Measurements from ENCODE around the gene SGCD.

SGCD gene

DNA sequence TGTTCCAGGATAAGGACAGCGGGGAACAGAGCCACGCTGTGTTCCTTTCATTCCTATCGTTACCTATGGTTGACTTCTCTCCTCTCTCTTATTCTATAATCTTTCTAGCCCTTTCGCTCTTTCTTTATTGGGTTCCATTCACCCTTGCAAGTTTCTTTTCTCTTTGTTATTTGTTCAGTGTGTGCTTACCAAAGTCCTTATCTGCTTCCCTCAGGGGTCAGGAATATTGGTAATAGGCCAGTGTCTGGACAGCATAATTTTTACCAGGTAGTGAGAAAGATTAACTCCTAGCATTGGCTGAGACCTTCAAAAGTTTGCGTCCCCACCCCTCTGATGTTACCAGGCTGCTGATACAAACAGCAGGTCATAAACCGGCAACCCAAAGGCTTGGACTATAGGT is 4.9 kb downstream of the SGCD start (continued):
- TF ChIP-seq, protein P1, sequence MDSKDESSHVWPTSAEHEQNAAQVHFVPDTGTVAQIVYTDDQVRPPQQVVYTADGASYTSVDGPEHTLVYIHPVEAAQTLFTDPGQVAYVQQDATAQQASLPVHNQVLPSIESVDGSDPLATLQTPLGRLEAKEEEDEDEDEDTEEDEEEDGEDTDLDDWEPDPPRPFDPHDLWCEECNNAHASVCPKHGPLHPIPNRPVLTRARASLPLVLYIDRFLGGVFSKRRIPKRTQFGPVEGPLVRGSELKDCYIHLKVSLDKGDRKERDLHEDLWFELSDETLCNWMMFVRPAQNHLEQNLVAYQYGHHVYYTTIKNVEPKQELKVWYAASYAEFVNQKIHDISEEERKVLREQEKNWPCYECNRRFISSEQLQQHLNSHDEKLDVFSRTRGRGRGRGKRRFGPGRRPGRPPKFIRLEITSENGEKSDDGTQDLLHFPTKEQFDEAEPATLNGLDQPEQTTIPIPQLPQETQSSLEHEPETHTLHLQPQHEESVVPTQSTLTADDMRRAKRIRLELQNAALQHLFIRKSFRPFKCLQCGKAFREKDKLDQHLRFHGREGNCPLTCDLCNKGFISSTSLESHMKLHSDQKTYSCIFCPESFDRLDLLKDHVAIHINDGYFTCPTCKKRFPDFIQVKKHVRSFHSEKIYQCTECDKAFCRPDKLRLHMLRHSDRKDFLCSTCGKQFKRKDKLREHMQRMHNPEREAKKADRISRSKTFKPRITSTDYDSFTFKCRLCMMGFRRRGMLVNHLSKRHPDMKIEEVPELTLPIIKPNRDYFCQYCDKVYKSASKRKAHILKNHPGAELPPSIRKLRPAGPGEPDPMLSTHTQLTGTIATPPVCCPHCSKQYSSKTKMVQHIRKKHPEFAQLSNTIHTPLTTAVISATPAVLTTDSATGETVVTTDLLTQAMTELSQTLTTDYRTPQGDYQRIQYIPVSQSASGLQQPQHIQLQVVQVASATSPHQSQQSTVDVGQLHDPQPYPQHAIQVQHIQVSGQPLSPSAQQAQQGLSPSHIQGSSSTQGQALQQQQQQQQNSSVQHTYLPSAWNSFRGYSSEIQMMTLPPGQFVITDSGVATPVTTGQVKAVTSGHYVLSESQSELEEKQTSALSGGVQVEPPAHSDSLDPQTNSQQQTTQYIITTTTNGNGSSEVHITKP (tag by site-specific recombination; IDR thresholded peaks at IDR 0.05): no peak
- TF ChIP-seq KLF9 (tag by site-specific recombination; IDR thresholded peaks at IDR 0.05; ENCODE audit: low read depth) (no peak), ZNF324 (tag by site-specific recombination; IDR thresholded peaks at IDR 0.05) (no peak), ZNF138 (tag by site-specific recombination; IDR thresholded peaks at IDR 0.05; ENCODE audit: borderline replicate concordance) (no peak), ZSCAN4 (tag by site-specific recombination; IDR thresholded peaks at IDR 0.05) (no peak), GLI2 (tag by site-specific recombination; IDR thresholded peaks at IDR 0.05; ENCODE audit: borderline replicate concordance, low read depth) (no peak), ZFP69B (tag by site-specific recombination; IDR thresholded peaks at IDR 0.05) (no peak), ZNF629 (tag by site-specific recombination; IDR thresholded peaks at IDR 0.05) (no peak)
- TF ChIP-seq, protein P2, sequence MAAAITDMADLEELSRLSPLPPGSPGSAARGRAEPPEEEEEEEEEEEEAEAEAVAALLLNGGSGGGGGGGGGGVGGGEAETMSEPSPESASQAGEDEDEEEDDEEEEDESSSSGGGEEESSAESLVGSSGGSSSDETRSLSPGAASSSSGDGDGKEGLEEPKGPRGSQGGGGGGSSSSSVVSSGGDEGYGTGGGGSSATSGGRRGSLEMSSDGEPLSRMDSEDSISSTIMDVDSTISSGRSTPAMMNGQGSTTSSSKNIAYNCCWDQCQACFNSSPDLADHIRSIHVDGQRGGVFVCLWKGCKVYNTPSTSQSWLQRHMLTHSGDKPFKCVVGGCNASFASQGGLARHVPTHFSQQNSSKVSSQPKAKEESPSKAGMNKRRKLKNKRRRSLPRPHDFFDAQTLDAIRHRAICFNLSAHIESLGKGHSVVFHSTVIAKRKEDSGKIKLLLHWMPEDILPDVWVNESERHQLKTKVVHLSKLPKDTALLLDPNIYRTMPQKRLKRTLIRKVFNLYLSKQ (tag by site-specific recombination; IDR thresholded peaks at IDR 0.05; ENCODE audit: borderline replicate concordance): no peak

DNA sequence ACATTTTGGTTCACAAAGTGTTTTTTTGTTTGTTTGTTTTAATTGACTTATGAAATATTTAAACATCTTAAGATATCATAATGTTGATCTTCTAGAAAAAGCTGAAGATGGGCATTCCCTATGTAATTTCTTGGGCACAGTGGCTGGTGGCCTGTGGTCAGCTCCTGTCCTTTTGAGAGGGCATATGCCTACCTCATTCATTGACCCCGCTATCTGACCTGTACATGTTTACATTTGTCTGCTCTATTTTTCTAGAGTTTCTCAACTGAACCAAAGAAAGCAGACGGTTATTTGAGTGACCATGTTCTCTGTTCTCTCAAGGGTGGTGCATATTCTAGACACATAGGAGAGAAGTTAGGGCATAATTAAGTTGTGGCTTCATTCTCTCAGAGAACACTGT is 5.3 kb downstream of the SGCD start:
- H3K4me3 ChIP-seq (ENCODE audit: low read depth, low read length): no peak overlapping the region
- no peaks in the 10 kb centered on the region for H3K4me1 ChIP-seq (ENCODE audit: control insufficient read depth, insufficient read depth, low read length)
- no peaks in the 10 kb centered on the region for H3K36me3 ChIP-seq (ENCODE audit: control insufficient read depth in 2 of 2, insufficient read depth in 1 of 2, low read length in 2 of 2)
- ChIA-PET CTCF (interaction anchor here (1.1 kb wide), 1 partner anchor 694 kb away, joined by 3 read pairs; no protein-coding TSS in a partner anchor), POLR2A (no interaction called here)
- H3K9me3 ChIP-seq (ENCODE audit: control insufficient read depth, insufficient read depth, low read depth, low read length): no peaks in the 10 kb centered on the region
- no peak for TF ChIP-seq ZNF707 (tag by site-specific recombination; IDR thresholded peaks at IDR 0.05)
- TF ChIP-seq ZBTB20 (tag by site-specific recombination; IDR thresholded peaks at IDR 0.05): no peak
- TF ChIP-seq, protein P3, sequence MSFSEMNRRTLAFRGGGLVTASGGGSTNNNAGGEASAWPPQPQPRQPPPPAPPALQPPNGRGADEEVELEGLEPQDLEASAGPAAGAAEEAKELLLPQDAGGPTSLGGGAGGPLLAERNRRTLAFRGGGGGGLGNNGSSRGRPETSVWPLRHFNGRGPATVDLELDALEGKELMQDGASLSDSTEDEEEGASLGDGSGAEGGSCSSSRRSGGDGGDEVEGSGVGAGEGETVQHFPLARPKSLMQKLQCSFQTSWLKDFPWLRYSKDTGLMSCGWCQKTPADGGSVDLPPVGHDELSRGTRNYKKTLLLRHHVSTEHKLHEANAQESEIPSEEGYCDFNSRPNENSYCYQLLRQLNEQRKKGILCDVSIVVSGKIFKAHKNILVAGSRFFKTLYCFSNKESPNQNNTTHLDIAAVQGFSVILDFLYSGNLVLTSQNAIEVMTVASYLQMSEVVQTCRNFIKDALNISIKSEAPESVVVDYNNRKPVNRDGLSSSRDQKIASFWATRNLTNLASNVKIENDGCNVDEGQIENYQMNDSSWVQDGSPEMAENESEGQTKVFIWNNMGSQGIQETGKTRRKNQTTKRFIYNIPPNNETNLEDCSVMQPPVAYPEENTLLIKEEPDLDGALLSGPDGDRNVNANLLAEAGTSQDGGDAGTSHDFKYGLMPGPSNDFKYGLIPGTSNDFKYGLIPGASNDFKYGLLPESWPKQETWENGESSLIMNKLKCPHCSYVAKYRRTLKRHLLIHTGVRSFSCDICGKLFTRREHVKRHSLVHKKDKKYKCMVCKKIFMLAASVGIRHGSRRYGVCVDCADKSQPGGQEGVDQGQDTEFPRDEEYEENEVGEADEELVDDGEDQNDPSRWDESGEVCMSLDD (tag by site-specific recombination; IDR thresholded peaks at IDR 0.05): no peak
- TF ChIP-seq, protein P4, sequence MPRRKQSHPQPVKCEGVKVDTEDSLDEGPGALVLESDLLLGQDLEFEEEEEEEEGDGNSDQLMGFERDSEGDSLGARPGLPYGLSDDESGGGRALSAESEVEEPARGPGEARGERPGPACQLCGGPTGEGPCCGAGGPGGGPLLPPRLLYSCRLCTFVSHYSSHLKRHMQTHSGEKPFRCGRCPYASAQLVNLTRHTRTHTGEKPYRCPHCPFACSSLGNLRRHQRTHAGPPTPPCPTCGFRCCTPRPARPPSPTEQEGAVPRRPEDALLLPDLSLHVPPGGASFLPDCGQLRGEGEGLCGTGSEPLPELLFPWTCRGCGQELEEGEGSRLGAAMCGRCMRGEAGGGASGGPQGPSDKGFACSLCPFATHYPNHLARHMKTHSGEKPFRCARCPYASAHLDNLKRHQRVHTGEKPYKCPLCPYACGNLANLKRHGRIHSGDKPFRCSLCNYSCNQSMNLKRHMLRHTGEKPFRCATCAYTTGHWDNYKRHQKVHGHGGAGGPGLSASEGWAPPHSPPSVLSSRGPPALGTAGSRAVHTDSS (tag by site-specific recombination; IDR thresholded peaks at IDR 0.05): no peak
- TF ChIP-seq ZNF747 (tag by site-specific recombination; IDR thresholded peaks at IDR 0.05): no peak
- TF ChIP-seq ZNF670 (tag by site-specific recombination; IDR thresholded peaks at IDR 0.05; ENCODE audit: low read depth): no peak
- TF ChIP-seq, protein P5, sequence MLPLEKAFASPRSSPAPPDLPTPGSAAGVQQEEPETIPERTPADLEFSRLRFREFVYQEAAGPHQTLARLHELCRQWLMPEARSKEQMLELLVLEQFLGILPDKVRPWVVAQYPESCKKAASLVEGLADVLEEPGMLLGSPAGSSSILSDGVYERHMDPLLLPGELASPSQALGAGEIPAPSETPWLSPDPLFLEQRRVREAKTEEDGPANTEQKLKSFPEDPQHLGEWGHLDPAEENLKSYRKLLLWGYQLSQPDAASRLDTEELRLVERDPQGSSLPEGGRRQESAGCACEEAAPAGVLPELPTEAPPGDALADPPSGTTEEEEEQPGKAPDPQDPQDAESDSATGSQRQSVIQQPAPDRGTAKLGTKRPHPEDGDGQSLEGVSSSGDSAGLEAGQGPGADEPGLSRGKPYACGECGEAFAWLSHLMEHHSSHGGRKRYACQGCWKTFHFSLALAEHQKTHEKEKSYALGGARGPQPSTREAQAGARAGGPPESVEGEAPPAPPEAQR (tag by site-specific recombination; IDR thresholded peaks at IDR 0.05): no peak
- no peak for TF ChIP-seq ZNF112 (tag by site-specific recombination; IDR thresholded peaks at IDR 0.05)
- TF ChIP-seq ZNF560 (tag by site-specific recombination; IDR thresholded peaks at IDR 0.05; ENCODE audit: borderline replicate concordance): no peak
- H3K27ac ChIP-seq (ENCODE audit: extremely low read depth, low read depth, low read length): no peak overlapping the region

Measured in HEK293 (cell line).